Glutamatergic neuron (in vitro differentiated cells): ENCODE results near the gene NPFF. TPM values are rescaled to one million over a fixed set of nuclear protein-coding genes. Genes with fewer than 3 reads are reported as not detected.

ENCODE experiments used
- DNase-seq: peaks from one replicate; pipeline ENCODE4 v3.0.0; 2022
- H3K27ac Mint-ChIP-seq: one replicate; pipeline ENCODE4 v1.8.0; 2020; ENCODE audit warnings: mild to moderate bottlenecking, mixed read lengths, inconsistent platforms; ENCODE audit not compliant: unreplicated experiment
- H3K27me3 Mint-ChIP-seq: one replicate; pipeline ENCODE4 v1.8.0; 2020; ENCODE audit warnings: mild to moderate bottlenecking, moderate library complexity, mixed read lengths, inconsistent platforms; ENCODE audit not compliant: unreplicated experiment
- H3K36me3 Mint-ChIP-seq: one replicate; pipeline ENCODE4 v1.8.0; 2020; ENCODE audit warnings: mild to moderate bottlenecking, mixed read lengths, inconsistent platforms; ENCODE audit not compliant: unreplicated experiment
- H3K4me1 Mint-ChIP-seq: one replicate; pipeline ENCODE4 v1.8.0; 2020; ENCODE audit warnings: mild to moderate bottlenecking, low read depth, mixed read lengths, inconsistent platforms; ENCODE audit not compliant: unreplicated experiment
- H3K4me3 Mint-ChIP-seq: one replicate; pipeline ENCODE4 v1.8.0; 2020; ENCODE audit warnings: mild to moderate bottlenecking, mixed read lengths, inconsistent platforms; ENCODE audit not compliant: unreplicated experiment
- H3K9me3 Mint-ChIP-seq: one replicate; pipeline ENCODE4 v1.8.0; 2020; ENCODE audit warnings: mild to moderate bottlenecking, moderate library complexity, mixed read lengths, inconsistent platforms; ENCODE audit not compliant: unreplicated experiment
- CTCF ChIP-seq: fragments of 200-600 bp; sonication (generic); IDR thresholded peaks from one replicate; pipeline ENCODE4 v1.5.0; 2021; ENCODE audit not compliant: partially characterized antibody, unreplicated experiment
- total RNA-seq: library from RNA; stranded (reverse); fragmentation: NEBNext Ultra II Directional; extraction: Animal tissue kit (Norgen Biotek cat#: 25700); gene quantifications from one replicate; pipeline ENCODE4 v1.2.1, GENCODE V29; 2021; ENCODE audit not compliant: unreplicated experiment

The NPFF gene
- total RNA-seq, 1 donor from 2014 or later = not detected

- Mint-ChIP-seq H3K4me1 (peaks cover 34% of the 10 kb centered on the region), H3K27me3 (peaks cover 7% of the 10 kb centered on the region), H3K36me3 (no peaks in the 10 kb centered on the region), H3K4me3 (no peak overlapping the region), H3K27ac (no peak overlapping the region), H3K9me3 (no peaks in the 10 kb centered on the region)
- DNase-seq = no peak
- no peak for TF ChIP-seq CTCF
Observed at GRCh38 chr12:53472056-53472582, 35.2 kb downstream of the NPFF start.

DNA sequence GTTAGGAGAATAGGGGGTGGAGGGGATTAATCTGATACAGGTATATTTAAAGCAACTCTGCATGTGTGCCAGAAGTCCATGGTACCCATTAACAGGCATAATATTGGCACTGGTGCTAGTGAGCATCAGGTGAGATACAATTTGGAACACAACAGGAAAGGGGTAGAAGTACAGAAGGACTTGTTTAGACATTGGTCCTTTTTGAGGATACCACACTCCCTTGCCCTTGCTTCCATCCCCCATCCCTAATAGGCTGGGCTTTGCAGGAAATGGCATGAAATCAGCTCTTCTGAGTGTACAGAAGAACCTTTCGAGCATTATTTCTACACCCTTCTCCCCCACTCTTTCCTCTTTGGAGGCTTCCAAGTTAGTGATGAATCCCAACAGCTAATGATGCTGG, 39.0 kb downstream of the NPFF start:
- no peaks in the 10 kb centered on the region for H3K36me3 Mint-ChIP-seq
- peak overlapping the region; percentile 76 for H3K27ac Mint-ChIP-seq
- DNase-seq = no peak
- peaks cover 7% of the 10 kb centered on the region for H3K4me1 Mint-ChIP-seq
- no peak for TF ChIP-seq CTCF
- peaks cover 6% of the 10 kb centered on the region for H3K27me3 Mint-ChIP-seq
- H3K4me3 Mint-ChIP-seq = no peak overlapping the region
- H3K9me3 Mint-ChIP-seq = no peaks in the 10 kb centered on the region

GRCh38 chr12:53467880-53468279, 39.4 kb downstream of the NPFF start:
- H3K27ac Mint-ChIP-seq = no peak overlapping the region
- no peaks in the 10 kb centered on the region for H3K36me3 Mint-ChIP-seq
- DNase-seq = no peak
- peaks cover 7% of the 10 kb centered on the region for H3K4me1 Mint-ChIP-seq
- TF ChIP-seq CTCF = no peak
- no peak overlapping the region for H3K4me3 Mint-ChIP-seq
- peaks cover 6% of the 10 kb centered on the region for H3K27me3 Mint-ChIP-seq
- no peaks in the 10 kb centered on the region for H3K9me3 Mint-ChIP-seq

- no peak overlapping the region for H3K4me3 Mint-ChIP-seq
- no peak overlapping the region for H3K27ac Mint-ChIP-seq
- H3K27me3 Mint-ChIP-seq = peaks cover 6% of the 10 kb centered on the region
- H3K9me3 Mint-ChIP-seq = no peaks in the 10 kb centered on the region
- no peak for DNase-seq
- H3K4me1 Mint-ChIP-seq = peaks cover 7% of the 10 kb centered on the region
- no peak for TF ChIP-seq CTCF
- H3K36me3 Mint-ChIP-seq = no peaks in the 10 kb centered on the region
Observed at GRCh38 chr12:53467082-53467481, 40.2 kb downstream of the NPFF start.

DNA sequence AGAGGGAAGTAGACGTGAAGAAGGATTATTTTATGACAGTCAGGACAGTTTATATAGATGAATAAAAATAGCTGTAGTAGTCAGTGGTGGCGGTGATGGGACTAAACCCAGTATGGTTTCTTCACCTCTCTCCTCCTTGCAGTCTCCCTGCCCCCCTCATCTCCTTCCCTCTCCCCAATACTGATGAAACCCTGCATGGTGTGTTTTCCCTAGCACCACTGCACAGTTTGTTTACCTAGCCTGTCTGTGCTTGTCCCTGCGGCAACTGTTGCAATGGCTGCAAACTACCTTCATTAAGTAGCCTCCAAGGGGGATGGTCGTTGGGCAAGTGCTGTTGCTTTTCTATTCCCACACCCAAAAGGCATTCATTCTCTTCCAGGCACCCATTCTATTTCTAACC, 40.6 kb downstream of the NPFF start:
- Mint-ChIP-seq H3K27ac (no peak overlapping the region), H3K27me3 (peaks cover 6% of the 10 kb centered on the region), H3K36me3 (no peaks in the 10 kb centered on the region), H3K4me1 (peaks cover 5% of the 10 kb centered on the region), H3K4me3 (no peak overlapping the region), H3K9me3 (no peaks in the 10 kb centered on the region)
- no peak for TF ChIP-seq CTCF
- no peak for DNase-seq
